ENCODE measurements around the gene RAD50. TPM values are rescaled to one million over a fixed set of nuclear protein-coding genes. Genes with fewer than 3 reads are reported as not detected.
"Not testable (repeated sequence)": the region's sequence is repeated elsewhere in the genome, so short reads cannot be mapped to it uniquely, and the experiment has no call there.

The RAD50 gene
- total RNA-seq, 4 donors from 2014 or later, result 21.7 to 37.1 (median 24.6) TPM

- intact Hi-C loops (cut with DNase I; ENCODE audit: low total_unique reads), result no loop called here
- DNase-seq (ENCODE audit: low spot score in 2 of 2), result no peak
- no peak for TF ChIP-seq POLR2A (IDR thresholded peaks at IDR 0.05)
- TF ChIP-seq CTCF (IDR thresholded peaks at IDR 0.05), result no peak
- no peak overlapping the region for H3K4me3 ChIP-seq (ENCODE audit: low read depth, poor library complexity, severe bottlenecking)
- 85 to 97% methylated on average over 1 of the region's 1 CpG for WGBS, 2 donors
Measured at GRCh38 chr5:132566657-132567056, 9.9 kb downstream of the RAD50 start.

- no peak overlapping the region for H3K4me3 ChIP-seq (ENCODE audit: low read depth, poor library complexity, severe bottlenecking)
- TF ChIP-seq CTCF (IDR thresholded peaks at IDR 0.05), result no peak
- no peak for TF ChIP-seq POLR2A (IDR thresholded peaks at IDR 0.05)
- intact Hi-C loops (cut with DNase I; ENCODE audit: low total_unique reads), result no loop called here
- 98 to 100% methylated on average over 1 of the region's 1 CpG for WGBS, 2 donors
- DNase-seq (ENCODE audit: low spot score in 2 of 2), result no peak
Measured at GRCh38 chr5:132576123-132576522, 19.3 kb downstream of the RAD50 start.

- DNase-seq (ENCODE audit: low spot score in 2 of 2); intact Hi-C loops (cut with DNase I; ENCODE audit: low total_unique reads); H3K4me3 ChIP-seq (ENCODE audit: low read depth, poor library complexity, severe bottlenecking): not testable (repeated sequence)
- 100% methylated on average over 2 of the region's 2 CpGs for WGBS, 2 donors
Measured at GRCh38 chr5:132584560-132584959, 27.8 kb downstream of the RAD50 start.

- intact Hi-C loops (cut with DNase I; ENCODE audit: low total_unique reads), result no loop called here
- no peak overlapping the region for H3K4me3 ChIP-seq (ENCODE audit: low read depth, poor library complexity, severe bottlenecking)
- TF ChIP-seq CTCF (IDR thresholded peaks at IDR 0.05), result no peak
- no peak for TF ChIP-seq POLR2A (IDR thresholded peaks at IDR 0.05)
- DNase-seq (ENCODE audit: low spot score in 2 of 2), result no peak
Measured at GRCh38 chr5:132586063-132586462, 29.3 kb downstream of the RAD50 start.

GRCh38 chr5:132589467-132589866 is 32.7 kb downstream of the RAD50 start:
- intact Hi-C loops (cut with DNase I; ENCODE audit: low total_unique reads), result no loop called here
- TF ChIP-seq CTCF (IDR thresholded peaks at IDR 0.05), result no peak
- TF ChIP-seq POLR2A (IDR thresholded peaks at IDR 0.05), result no peak
- 85 to 96% methylated on average over 1 of the region's 1 CpG for WGBS, 2 donors

GRCh38 chr5:132591145-132591544 is 34.4 kb downstream of the RAD50 start:
- no peak for TF ChIP-seq POLR2A (IDR thresholded peaks at IDR 0.05)
- TF ChIP-seq CTCF (IDR thresholded peaks at IDR 0.05), result no peak
- WGBS, 2 donors, result 87 to 89% methylated on average over 3 of the region's 3 CpGs
- intact Hi-C loops (cut with DNase I; ENCODE audit: low total_unique reads), result no loop called here
- no peak overlapping the region for H3K4me3 ChIP-seq (ENCODE audit: low read depth, poor library complexity, severe bottlenecking)
- DNase-seq (ENCODE audit: low spot score in 2 of 2), result no peak

More at GRCh38 chr5:132589467-132589866, 32.7 kb downstream of the RAD50 start:
- no peak overlapping the region for H3K4me3 ChIP-seq (ENCODE audit: low read depth, poor library complexity, severe bottlenecking)
- DNase-seq (ENCODE audit: low spot score in 2 of 2), result no peak
